HG03103 (cell line): ENCODE measurements around the gene SYNGR3.

Experiments used
- ATAC-seq: cut with Tn5 transposase; IDR thresholded peaks from one replicate; pipeline ENCODE4 v1.9.1; 2021; ENCODE audit warnings: low read depth; ENCODE audit not compliant: unreplicated experiment

The SYNGR3 gene

DNA sequence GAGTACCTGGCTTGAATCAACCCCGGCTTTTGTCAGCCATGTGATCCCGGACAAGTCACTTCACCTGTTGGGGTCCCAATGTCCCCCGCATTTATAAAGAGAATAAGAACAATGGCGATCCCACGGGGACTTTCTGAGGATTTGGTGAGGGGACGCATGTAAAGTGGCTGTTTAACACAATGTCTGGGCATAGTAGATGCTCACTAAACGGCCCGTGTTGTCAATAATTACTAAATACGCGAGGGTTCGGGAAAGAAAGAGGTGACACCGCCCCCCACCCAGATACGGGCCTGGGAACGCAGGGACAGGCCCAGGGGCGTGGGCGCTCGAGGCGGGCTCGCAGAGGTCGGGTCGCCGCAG is 1.8 kb downstream of the SYNGR3 start:
- peak; percentile 8 for ATAC-seq

DNA sequence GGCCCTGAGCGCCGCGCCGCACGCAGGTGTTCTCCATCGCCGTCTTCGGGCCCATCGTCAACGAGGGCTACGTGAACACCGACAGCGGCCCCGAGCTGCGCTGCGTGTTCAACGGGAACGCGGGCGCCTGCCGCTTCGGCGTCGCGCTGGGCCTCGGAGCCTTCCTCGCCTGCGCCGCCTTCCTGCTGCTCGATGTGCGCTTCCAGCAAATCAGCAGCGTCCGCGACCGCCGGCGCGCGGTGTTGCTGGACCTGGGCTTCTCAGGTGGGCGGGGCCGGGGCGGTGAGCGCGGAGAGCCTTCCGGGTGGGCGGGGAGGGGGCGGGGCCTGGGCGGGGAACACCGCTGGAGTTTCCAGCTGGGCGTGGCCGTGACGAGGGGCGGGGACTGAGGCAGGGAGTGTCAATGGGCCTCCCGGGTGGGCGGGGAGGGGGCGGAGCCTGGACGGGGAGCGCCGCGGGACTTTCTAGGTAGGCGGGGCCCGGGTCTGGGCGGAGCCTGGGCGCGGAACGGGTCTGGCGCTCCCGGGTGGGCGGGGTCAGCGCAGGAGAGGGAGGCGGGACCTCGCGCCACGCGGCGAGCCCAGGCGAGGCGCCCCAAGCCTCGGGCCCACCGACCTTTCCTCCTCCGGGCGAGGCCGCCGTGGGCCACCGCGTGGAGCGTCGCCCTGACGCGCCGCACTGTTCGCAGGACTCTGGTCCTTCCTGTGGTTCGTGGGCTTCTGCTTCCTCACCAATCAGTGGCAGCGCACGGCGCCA is 2.4 kb downstream of the SYNGR3 start:
- ATAC-seq: peak; percentile 44

DNA sequence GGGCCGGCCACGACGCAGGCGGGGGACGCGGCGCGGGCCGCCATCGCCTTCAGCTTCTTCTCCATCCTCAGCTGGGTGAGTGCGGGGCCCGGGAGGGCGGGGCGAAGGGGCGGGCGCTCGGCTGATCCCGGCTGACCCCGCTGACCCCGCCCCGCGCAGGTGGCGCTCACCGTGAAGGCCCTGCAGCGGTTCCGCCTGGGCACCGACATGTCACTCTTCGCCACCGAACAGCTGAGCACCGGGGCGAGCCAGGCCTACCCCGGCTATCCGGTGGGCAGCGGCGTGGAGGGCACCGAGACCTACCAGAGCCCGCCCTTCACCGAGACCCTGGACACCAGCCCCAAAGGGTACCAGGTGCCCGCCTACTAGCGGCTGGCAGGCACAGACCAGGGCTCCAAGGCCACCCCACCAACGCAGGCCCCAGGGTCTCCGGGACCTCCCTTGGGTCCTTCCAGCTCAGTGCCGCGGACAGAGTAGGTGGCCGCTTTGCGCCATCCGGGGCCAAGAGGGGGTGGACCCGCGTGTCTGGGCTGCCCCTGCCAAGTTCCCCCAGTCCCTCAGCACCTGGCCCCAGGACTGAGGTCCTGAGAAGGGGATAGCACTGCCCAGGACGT is 3.0 kb downstream of the SYNGR3 start:
- no peak for ATAC-seq

DNA sequence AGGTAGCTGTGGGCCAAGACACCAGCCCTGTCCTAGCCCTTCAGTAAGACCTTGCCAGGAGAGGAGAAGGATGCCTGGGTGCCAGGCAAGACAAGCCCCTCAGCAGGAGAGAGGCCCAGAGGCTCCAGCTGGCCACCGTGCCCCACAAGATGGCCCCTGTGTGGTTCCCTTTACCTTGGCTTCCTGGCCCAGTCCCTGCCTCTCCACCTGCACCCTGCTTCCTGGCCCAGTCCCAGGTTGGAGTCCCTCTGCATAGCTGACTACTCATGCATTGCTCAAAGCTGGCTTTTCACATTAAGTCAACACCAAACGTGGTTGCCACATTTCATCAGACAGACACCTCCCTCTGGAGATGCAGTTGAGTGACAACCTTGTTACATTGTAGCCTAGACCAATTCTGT is 4.0 kb downstream of the SYNGR3 start:
- no peak for ATAC-seq

DNA sequence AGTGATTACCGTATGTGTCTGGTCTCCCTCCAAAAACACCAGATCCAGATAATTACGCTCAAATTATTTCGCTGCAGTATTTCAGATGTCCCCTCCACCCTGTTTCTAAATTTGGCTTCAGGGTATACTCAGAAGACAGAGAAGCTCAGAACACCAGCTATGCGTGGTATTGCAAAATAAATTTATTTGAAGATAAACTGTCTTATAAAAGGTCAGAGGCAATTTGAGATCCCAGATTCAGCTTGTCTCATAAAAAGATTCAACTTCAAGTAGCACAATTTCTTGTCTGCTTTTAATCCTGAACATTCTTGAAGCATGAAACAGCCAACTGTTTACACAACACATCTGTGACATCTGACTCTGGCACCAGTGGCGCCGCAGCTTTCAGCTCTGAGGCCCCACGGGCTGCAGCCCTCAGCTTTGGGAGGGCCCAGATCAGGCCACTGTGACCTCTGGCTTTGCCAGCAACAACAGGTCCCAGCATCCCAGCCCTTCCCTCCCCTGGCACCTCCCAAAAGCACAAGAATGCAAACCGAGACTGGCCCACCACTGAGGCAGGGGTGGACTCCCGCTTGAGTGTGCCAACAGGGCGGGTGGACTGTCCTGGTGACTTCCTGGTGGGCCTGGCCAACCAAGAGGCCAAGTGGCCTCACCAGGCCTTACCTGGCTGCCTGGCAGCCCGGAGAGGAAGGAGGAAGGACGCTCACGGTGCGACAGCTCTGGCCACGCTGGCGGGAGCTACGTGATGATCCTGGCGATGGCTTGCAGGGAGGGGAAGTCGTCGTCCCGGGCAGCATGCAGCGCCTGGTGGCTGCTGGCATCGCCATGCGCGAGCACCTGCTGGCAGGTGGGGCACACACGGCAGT is 8.0 kb downstream of the SYNGR3 start:
- no peak for ATAC-seq

DNA sequence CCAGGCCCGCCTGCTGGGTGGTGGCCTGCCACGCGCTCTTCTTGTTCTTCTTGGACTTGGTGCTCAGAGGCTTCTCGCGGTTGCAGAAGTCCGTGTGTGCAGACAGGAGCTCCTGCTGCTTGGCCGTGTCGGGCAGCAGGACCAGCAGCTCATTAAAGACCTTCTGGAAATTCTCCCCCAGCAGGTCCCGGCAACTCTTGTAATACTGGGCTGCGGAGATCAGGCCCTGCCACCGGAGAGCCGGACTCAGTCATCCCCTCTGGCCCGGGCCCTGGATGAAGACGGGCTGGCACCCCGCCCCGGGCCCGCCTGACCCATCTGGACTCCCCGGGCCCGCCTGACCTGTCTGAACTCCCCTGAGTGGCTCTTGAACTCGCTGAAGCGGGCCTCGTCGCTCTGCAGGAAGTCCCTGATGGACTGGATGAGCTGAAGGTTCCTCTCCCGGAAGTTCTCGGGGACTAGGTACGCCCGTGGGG is 8.6 kb downstream of the SYNGR3 start:
- no peak for ATAC-seq

DNA sequence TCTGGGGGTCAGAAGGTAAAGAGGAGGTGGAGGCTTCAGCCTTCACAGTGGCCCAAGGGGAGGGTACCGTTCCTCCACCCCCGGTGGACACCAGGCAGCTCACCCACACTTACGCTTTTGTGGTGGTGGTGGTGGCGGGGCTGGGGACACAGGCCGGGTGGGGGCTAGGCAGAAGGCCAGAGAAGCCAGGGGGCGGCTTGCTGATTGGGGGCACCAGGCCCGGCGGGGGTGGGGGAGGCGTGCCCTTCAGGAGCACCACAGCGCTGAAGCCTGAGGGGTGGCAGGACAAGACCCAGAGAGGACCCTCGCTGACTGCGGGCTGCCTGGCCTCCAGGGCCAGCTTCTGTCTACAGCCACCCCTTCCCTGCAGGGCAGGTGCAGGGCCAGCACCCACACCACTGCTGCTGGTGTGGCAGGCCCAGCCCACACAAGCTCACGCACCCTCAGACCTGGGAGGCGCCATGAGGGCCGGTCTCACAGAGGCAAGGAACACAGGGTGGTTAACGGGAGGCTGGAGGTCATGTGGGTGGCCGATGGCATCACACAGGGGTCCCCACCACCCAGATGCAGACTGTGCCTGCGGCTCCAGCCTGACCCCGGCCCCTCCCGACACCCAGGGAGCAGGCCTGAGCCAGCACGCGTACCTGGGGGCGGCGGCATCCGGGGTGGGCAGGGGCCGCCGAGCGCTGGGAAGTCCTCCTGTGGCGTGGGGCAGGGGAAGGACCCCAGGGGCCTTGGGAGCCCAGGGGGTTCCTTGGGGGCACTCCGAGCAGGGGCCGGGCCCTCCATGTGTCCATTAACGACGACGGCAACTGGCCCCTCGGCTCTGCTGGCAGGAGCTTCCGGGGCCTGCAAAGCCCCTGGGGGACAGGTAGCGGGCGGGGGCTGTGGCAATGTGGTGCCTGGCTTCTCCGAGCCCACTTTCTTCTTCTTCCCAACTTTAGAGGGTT is 9.4 kb downstream of the SYNGR3 start:
- ATAC-seq: no peak

DNA sequence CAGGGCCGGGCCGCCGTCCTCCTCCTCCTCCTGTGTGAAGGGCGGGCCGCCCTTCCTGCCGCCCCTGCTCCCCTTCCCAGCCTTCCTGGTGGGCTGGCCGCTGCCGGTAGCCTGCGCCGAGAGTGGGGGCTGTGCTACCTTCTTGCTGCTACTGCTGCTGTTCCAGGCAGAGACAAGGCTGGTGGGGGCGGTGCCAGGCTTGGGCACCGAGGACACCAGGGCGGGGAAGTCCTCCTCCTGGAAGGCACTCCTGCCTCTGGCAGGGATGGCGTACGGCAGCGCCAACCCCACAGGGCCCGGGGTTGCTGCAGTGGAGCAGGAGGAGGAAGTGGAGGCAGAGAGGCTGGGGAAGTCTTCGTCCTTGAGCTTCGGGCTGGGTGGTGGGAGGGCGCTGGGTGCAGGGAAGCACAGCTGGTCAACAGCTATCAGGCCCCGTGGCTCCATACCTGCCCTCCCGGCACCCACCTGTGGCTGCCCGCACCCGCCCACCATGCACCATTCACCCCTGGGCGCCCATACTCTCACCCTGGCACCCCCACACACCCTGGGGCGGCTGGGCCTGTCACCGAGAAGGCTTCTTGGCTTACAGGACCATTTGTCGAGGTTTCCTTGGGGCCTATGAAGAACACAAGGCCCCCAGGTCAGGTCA is 10.2 kb downstream of the SYNGR3 start:
- no peak for ATAC-seq

DNA sequence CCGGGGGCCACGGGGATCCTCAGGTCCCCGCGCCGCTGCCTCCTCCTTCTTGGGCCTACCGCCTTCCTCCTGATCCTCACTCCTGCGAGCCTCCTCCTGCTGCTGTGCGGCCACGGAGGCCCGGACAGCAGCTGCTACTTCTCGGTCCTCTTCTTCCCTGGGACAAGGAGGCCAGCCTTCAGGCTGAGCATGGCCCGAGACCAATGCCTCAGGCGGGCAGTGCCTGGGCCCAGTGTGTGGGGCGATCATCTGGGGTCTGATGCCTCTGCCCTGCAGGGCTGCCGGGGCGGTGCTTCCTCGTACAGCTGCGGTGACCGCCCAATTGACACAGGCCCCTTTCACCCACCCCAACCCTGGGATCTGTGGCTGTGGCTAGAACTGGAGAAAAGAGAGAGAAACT is 11.3 kb downstream of the SYNGR3 start:
- no peak for ATAC-seq

DNA sequence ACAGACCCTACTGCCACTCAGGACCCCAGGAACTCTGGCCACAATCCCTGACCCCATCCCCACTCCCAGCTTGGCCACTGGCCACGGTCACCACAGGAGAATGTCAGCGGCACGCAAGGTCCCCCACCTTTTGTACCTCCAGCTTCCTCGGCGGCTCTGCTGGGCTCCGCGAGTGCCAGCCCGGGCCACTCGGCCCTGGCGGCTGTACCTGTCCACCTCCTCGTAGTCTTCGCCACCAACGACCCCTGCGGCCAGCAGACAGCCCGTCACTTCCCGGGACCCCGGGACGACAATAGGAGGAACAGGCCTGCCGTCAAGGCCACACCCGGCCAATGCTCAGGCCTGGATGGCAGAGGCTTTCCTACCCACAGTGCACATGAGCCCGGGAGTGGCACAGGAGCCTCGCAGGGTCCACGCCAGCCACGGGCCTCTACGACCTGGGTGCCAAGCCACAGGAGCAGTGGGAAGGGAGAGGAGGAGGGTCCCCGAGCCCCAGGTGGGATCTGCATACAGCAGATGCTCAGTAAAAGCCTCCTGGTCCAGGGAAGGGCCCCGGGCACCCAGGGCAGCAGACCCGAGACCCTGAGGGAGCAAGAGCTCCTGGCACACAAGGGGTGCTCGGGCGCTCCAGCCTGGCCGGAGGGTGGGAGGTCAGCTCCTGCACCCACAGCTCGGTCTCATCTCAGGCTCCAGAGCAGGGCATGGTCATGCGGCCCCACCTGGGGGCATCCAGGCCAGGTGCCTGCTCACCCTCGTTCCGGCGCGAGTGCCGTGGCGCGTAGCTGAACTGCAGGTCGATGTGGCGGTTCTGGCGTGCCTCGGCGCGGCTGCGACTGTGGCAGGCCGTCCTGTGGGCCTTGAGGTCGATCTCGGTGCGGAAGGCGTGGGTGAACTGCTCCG is 11.9 kb downstream of the SYNGR3 start:
- ATAC-seq: no peak

DNA sequence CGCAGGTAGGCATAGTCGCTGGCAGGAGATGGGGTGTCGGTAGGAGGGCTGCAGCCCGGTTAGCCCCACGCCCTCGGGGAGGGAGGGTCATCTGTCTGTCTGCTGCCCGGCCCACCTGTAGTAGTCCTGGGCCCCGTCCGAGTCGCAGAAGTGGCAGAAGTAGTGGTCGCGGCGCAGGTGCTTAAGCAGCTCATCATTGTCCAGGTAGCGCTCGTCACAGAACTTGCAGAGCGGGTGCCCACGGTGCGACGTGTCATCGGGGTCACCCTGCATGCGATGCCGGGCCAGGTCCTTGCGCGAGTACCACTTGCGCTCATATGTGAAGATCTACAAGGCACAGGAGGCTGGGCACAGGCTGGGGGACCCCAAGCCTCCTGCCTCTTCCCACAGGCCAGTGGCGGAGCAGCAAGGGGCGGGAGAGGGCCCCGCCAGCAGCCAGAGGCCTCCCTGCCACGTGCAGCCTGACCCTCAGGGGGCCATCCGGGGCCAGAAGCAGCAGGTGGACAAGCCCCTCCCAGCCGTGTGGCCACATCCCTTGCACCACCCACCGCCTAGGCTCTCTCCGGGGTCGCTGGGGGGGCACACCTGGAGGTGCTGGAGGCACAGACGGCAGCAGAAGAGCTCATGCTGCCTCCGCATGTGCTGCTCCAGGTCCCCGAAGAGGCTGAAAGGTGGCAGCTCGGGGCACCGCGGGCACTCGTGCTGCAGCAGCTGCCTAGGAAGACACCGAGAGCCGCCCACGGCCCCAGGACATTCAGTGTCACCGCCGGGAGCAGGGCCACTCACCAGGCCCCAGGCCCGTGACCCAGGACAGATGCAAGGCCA is 12.8 kb downstream of the SYNGR3 start:
- ATAC-seq: no peak

DNA sequence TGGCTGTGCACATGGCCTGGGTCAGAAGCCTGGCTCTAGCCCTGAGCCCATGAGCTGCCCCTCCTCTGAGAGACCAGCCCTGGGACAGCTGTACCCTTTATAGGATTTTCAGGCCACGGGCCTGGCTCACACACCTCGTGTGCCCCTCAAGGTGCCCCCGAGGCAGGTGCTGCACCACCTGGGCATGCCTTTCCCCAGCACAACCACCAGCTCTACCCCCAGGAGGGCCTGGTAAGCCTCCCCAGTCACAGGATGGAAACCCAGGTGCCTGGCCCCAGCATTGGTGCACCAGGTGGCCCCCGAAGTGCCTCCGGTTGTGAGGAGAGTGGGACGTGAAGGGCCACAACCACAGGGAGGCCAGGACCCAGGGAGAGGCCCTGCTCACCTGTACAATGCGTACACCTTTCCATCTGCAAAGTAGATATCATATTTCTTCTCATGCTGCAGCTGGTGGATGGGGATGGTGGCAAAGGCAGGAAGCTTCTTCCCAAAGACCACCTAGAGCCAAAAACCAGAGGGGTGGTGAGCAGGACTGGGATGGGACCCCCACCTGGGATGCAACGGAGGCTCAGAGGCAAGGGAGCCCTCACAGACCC is 13.6 kb downstream of the SYNGR3 start:
- no peak for ATAC-seq

DNA sequence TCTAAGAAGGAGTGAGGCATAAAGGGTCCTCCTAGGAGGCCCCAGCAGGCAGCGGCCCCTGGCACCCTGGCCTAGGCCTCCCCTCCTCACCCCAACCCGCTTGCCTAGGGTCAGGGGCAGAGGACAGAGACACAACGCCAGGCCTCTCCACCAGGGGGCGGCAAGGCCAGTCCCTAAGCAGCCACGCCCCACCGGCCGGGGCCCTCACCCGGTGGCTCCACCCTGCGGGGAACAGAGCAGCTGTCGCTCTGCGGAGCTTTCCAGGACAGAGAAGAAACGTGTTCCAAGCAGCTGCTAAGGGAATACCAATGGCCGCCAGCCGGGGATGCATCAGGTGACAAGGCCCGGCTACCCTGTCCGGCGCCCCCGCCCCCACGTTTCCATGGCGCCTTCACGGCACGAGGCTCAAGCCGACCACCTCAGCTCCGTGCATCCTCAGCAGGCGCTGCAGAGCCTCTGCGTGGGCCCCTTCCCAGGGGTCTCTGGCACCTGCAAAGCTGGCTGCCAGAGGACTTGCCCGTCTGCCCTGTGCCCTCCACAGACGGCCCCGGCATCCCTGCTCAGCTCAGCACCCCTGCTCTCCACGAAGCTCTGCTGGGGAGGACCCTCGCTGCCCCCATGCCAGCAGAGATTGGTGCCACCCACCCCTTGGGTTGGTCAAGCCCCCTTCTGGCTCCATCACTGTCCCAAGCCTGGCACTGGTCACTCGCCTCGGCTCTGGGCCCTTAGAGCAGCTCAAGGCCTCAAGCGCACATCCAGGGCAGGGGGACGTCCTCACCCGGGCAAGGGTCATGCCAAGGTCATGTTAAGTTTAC is 14.3 kb downstream of the SYNGR3 start:
- ATAC-seq: peak; percentile 56

DNA sequence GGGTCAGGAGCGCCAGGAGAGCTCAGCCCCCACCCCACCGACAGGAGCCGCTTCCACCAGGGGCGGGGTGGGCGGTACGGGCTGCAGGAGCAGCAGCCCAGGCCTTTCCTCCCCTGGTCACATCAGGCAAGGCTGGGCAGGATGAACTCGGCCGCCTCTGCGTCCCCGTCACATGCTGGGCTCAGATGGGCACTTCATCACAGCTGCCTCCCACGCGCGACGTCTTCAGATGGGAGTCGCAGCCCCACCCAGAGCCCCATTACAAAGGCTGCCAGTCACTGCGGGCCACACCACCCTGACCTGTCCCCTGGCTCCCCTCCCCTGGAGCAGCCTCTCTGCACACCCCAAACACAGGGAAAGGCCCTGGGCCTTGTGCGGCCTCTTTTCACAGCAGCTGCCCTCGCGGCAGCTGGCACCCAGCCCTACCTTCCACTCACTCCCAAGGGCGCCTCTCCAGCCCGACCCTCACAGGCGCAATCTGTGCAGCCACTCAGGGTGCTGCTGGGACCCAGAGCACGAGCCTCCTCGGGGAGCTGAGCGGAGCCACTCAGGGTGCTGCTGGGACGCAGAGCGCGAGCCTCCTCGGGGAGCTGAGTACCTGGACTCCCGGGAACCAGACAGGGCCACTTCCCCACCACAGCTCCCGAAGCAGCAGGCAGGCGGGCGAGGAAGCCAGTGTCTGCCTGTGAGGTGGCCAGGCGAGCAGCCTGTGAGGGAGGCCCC is 15.2 kb downstream of the SYNGR3 start:
- no peak for ATAC-seq

DNA sequence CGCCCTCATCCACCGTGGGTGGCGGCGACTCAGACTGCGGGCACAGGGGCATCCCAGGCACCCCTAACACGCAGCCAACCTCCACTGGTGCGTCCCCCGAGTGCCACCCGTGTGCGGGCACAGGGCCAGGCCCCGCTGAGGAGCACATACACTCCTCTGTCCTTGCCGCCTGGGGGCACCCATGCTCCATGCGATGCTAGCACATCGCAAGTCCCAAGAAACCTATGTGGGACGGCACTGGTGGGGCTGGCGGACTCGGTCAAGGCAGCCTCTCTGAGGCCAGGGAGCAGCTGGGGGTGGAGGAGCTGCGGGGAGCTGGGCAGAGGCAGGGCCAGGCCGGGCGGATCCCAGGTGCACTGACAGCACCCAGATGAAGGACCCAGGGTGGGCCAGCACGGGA is 15.9 kb downstream of the SYNGR3 start:
- no peak for ATAC-seq

DNA sequence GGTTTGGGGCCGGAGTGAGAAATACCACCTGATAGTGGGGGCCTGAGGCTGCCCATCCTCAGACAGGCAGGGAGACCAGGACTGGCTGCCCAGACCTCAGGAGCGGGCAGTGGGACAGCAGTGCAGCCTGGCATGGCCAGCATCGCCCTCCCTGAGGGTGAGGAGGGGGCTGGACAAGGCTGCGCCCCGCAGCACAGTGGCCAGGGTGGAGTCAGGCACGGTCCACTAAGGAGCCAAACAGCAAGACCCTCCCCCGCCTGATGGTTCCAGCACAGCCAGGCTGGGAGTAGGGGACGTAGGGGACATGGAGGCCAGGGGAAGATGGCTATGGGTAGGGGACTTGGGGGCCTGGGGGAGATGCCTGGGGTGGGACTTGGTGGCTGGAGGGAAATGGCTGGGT is 16.5 kb downstream of the SYNGR3 start:
- ATAC-seq: no peak
